Duodenal mucosa (tissue), 2 donors: Measurements from ENCODE around the gene ENAH.

ENCODE experiments used
- H3K27ac ChIP-seq: one replicate; pipeline ENCODE4 v1.7.0; 2013; ENCODE audit warnings: low read depth, low read length
- H3K27me3 ChIP-seq, 2 donors: one replicate each; pipeline ENCODE4 v1.7.0; 2013; ENCODE audit warnings: low read length in 2 of 2, control low read depth in 1 of 2; ENCODE audit not compliant: insufficient read depth in 2 of 2, control insufficient read depth in 1 of 2
- H3K36me3 ChIP-seq, 2 donors: one replicate each; pipeline ENCODE4 v1.7.0; 2013; ENCODE audit warnings: low read length in 2 of 2, control low read depth in 1 of 2; ENCODE audit not compliant: insufficient read depth in 2 of 2, control insufficient read depth in 1 of 2
- H3K4me1 ChIP-seq, 2 donors: one replicate each; pipeline ENCODE4 v1.7.0; 2013; ENCODE audit warnings: low read length in 2 of 2, control low read depth in 1 of 2; ENCODE audit not compliant: insufficient read depth in 2 of 2, control insufficient read depth in 1 of 2
- H3K4me3 ChIP-seq, 2 donors: one replicate each; pipeline ENCODE4 v1.7.0; 2013; ENCODE audit warnings: low read length in 2 of 2, low read depth in 1 of 2
- H3K9ac ChIP-seq, 2 donors: one replicate each; pipeline ENCODE4 v1.7.0; 2013; ENCODE audit warnings: low read length in 2 of 2, low read depth in 1 of 2
- H3K9me3 ChIP-seq, 2 donors: one replicate each; pipeline ENCODE4 v1.7.0; 2013; ENCODE audit warnings: low read length in 2 of 2, control low read depth in 1 of 2; ENCODE audit not compliant: control insufficient read depth in 1 of 2

ENAH gene

DNA sequence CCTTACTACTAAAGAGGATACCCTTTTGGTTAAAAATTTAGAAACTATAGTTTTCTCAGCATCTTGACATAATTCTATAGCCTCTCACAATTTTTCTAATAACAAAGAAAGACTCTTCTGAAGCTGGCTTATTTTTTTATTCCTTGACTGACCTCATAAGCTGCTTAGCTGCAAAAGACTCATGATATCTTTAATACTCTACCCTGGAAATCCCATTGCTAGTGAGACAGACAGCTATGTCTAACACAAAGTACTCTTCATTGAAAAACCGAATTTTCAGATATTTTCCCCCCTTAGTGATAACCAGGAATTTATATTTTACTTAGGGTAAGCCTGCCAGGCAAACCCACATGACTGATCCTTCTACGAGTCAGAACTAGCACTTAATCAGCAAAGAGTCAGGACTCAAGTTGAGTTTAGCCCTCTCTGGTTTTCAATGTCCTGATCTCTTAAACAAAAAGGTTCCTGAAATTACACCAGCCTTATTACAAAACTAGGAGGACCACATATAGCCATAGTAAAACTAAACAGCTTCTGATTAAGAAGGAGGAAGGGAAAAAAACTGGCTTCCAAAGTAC, 56.9 kb downstream of the ENAH start:
- H3K4me1 ChIP-seq, result no peaks in the 10 kb centered on the region

DNA sequence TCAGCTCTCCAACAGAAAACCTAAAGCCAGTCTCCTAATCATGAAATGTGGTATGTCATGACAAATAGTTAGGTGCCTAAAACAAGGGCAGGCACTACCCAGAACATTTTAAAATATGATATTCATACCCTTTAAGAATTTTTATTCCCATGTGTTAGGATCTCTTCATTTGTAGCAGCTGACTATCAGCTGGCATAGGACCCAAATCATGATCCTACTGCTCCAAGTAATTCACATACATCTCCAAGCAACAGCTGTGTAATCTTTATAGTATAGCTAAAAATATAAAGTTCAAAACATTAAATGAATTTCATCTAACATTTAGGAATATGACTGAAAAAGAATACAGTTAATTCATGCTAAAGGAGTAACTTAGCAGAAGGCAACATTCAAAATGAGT, 57.5 kb downstream of the ENAH start:
- Histone ChIP-seq H3K9me3 (no peaks in the 10 kb centered on the region), H3K36me3 (no peaks in the 10 kb centered on the region), H3K4me1 (no peaks in the 10 kb centered on the region), H3K27me3 (no peaks in the 10 kb centered on the region), H3K4me3 (no peak overlapping the region), H3K9ac (no peak overlapping the region), H3K27ac (no peak overlapping the region)

More for the DNA sequence above, 56.9 kb downstream of the ENAH start:
- Histone ChIP-seq H3K9ac (no peak overlapping the region), H3K4me3 (no peak overlapping the region), H3K27me3 (no peaks in the 10 kb centered on the region), H3K36me3 (no peaks in the 10 kb centered on the region), H3K27ac (no peak overlapping the region), H3K9me3 (no peaks in the 10 kb centered on the region)

DNA sequence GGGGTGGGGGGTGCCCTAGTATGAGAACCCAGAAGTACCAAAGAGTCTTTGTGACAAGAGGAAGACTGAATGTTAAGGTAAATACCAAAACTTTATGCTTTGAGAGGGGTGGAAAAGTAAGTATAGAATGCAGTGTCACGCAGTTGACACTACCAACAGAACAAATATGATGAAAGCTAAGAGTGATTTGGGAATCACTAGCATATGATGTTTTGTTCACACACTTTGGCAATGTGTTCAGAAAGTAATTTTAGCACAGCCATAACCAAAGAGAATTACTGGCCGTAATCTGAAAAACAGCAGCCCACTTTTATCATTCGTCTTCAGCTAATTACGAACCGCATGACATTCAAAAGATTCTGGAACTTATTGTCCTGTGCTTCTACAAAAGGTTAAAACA, 59.5 kb downstream of the ENAH start:
- H3K27me3 ChIP-seq, result no peaks in the 10 kb centered on the region
- no peaks in the 10 kb centered on the region for H3K4me1 ChIP-seq
- no peak overlapping the region for H3K4me3 ChIP-seq
- no peaks in the 10 kb centered on the region for H3K9me3 ChIP-seq
- H3K27ac ChIP-seq, result no peak overlapping the region
- H3K9ac ChIP-seq, result no peak overlapping the region
- H3K36me3 ChIP-seq, result no peaks in the 10 kb centered on the region

DNA sequence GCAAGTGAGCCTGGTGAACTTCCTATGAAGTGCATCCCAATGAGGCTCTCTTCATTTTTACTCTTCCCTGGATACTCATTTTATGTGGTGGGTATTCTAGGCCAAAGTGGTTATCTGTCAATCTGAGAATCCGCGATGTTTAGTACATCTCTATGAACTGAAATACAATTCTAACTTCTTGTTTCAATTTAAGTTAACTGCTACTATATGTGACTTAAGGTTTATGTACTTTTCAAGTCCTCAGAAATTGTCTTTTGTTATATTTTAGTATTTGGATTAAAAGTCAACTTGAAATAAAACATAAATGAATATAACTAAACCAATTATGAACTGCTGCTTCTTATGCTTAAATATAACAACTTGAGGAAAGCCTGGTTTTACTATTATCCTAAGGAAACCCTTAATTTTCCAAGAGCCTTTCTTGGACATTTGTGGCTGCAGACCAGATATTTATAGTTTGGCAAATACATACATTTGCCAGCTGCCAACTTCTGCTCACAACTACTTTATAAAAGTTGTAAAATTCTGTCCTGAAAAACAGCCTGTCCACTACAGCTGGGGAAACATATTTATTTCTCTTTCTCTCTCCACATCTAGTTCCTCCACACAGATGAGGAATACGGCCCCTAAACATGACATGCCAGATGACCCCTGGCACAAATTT, 60.4 kb downstream of the ENAH start:
- Histone ChIP-seq H3K9me3 (no peaks in the 10 kb centered on the region), H3K4me3 (no peak overlapping the region), H3K36me3 (no peaks in the 10 kb centered on the region), H3K27ac (no peak overlapping the region), H3K27me3 (no peaks in the 10 kb centered on the region), H3K9ac (no peak overlapping the region), H3K4me1 (no peaks in the 10 kb centered on the region)

DNA sequence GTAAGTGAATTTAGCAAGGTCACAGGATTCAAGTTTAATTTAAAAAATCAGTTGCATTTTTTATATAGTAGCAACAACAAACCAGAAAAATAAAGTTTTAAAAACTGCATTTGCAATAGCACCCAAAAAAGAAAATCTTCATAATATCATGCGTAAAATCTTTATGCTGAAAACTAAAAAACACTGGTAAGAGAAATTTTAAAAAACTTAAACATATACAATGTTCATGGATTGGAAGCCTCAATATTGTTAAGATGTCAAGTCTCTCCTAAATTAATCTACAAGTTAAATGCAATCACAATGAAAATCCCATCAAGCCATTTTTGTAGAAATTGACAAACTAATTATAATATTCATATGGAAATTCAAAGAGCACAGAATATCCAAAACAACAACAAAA, 65.6 kb downstream of the ENAH start:
- no peaks in the 10 kb centered on the region for H3K9me3 ChIP-seq
- H3K4me1 ChIP-seq, result no peaks in the 10 kb centered on the region
- no peak overlapping the region for H3K9ac ChIP-seq
- H3K27me3 ChIP-seq, result no peaks in the 10 kb centered on the region
- no peak overlapping the region for H3K4me3 ChIP-seq
- H3K36me3 ChIP-seq, result no peaks in the 10 kb centered on the region
- H3K27ac ChIP-seq, result no peak overlapping the region

DNA sequence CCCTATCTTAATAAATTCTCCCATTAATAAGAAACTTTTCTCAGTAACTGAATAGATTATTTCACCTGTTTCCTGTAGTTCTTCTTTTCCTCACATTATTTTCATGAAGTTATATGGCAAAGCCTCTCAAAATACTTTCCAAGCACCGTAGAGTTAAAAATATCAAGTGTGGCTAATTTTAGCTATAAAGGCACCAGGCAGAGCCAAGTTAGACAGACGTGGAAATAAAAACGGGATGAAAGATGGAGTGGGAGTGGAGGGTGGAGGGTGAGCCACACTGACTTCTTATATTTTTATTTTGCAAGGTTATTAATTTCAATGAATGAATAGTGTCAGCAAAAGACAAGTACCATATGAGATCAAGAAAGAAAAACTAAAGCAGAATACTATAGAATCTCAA, 71.7 kb downstream of the ENAH start:
- H3K36me3 ChIP-seq, result no peaks in the 10 kb centered on the region
- no peak overlapping the region for H3K27ac ChIP-seq
- H3K9me3 ChIP-seq, result no peaks in the 10 kb centered on the region
- peaks cover 0 to 3% of the 10 kb centered on the region in 2 donors for H3K4me1 ChIP-seq
- H3K4me3 ChIP-seq, result no peak overlapping the region
- H3K9ac ChIP-seq, result no peak overlapping the region
- no peaks in the 10 kb centered on the region for H3K27me3 ChIP-seq

DNA sequence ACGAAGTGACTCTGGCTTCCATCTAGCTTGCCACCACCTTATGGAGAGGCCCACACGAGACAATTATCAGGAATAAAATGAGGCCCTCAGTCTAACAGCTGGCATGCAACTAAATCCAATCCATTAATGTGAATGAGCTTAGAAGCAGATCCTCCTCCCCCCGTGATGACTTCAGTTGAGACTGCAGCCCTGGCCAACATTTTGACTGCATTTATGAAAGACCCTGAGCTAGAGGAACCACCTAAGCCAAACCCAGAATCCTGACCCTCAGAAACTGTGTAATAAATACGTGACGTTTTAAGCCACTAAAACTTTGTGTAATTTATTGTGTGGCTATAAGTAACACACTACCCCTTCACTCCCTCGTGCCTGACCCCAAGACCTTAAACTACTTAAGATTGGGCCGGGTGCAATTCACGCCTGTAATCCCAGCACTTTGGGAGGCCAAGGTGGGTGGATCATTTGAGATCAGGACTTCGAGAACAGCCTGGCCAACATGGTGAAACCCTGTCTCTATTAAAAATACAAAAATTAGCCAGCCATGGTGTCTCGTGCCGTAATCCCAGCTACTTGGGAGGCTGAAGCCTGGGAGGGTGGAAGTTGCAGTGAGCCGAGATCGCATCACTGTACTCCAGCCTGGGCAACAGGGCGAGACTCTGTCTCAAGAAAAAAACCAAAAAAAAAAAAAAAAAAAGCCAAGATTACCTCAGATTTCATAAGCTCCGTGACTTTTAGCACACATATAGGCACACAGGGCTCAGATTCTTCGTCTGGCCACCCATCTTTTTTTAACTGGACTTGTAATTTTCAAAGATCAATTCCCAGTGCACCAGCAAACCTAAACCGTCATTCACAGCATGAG, 72.5 kb downstream of the ENAH start:
- H3K36me3 ChIP-seq, result no peaks in the 10 kb centered on the region
- peaks cover 0 to 3% of the 10 kb centered on the region in 2 donors for H3K4me1 ChIP-seq
- H3K9me3 ChIP-seq, result no peaks in the 10 kb centered on the region
- no peak overlapping the region for H3K27ac ChIP-seq
- no peak overlapping the region for H3K4me3 ChIP-seq
- H3K27me3 ChIP-seq, result no peaks in the 10 kb centered on the region
- H3K9ac ChIP-seq, result no peak overlapping the region

DNA sequence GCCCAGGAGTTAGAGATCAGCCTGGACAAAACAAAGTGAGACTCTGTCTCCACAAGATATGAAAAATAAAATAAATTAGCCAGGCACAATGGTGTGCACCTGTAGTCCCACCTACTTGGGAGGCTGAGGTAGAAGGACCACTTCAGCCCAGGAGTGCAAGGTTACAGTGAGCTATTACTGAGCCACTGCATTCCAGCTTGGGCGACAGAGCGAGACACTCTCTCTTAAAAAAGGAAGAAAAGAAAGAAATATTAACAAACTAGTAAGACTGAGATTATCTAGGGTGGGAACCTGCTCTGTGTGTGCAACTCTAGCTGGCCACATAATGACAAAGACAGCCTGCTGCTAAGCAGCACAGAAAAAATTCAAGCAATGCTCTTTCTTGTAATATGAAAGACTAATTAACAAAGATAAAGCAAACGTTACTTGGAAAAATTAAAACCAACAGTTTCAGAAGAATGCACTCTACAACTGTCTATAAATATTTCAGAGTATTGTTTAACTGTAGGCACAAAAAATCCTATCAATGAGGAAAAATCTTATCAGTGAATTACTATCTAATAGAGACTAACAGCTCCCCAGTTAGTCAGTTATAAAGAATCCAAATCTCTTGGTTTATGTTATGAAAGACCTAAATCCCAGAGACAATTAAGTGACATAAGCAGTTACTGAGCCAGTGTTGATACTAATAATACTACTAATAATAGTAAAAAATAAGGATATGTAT, 74.5 kb downstream of the ENAH start:
- Histone ChIP-seq H3K36me3 (no peaks in the 10 kb centered on the region), H3K4me1 (peaks cover 0 to 3% of the 10 kb centered on the region in 2 donors), H3K4me3 (no peak overlapping the region), H3K9ac (no peak overlapping the region), H3K27me3 (no peaks in the 10 kb centered on the region), H3K9me3 (no peaks in the 10 kb centered on the region), H3K27ac (no peak overlapping the region)

DNA sequence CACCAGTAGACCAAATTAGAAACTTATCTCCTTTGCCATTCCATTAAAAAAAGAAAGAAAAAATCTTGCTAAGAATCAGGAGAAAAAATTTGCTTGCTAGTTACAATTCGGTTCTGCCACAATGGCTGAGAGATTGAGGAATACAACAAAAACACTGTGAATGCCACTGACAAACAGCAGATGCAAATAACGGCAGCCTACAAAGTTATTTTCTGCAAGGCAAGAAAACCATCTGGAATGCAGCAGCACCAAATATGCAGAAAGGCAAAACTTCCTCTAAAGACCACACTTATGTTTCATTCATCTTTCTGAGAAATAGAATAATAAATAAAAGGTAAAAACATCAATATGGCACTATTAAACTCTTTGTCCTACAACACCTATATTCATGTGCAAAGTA, 75.7 kb downstream of the ENAH start:
- no peaks in the 10 kb centered on the region for H3K27me3 ChIP-seq
- H3K36me3 ChIP-seq, result no peaks in the 10 kb centered on the region
- H3K4me3 ChIP-seq, result no peak overlapping the region
- no peaks in the 10 kb centered on the region for H3K9me3 ChIP-seq
- H3K9ac ChIP-seq, result no peak overlapping the region
- H3K4me1 ChIP-seq, result peaks cover 0 to 3% of the 10 kb centered on the region in 2 donors
- H3K27ac ChIP-seq, result no peak overlapping the region

DNA sequence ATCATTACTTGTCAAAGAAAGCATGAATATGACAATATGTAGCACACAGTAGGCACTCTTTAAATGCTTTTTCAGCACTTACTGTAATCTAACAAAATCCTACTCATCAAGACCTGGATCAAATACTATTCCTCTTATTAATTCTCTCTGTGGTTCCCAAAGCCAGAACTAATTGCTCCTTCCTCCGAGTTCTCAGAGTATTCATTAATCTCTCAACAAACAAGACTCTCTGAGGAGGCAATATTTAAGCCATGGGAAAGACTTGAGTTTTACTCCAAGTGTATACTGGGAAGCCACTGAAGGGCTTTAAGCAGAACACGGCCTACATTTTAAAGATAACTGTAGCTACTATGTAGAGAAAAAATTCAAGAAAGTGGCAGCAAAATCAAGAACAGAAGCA, 79.7 kb downstream of the ENAH start:
- Histone ChIP-seq H3K36me3 (no peaks in the 10 kb centered on the region), H3K27me3 (no peaks in the 10 kb centered on the region), H3K4me1 (no peaks in the 10 kb centered on the region), H3K4me3 (no peak overlapping the region), H3K9ac (no peak overlapping the region), H3K27ac (no peak overlapping the region), H3K9me3 (no peaks in the 10 kb centered on the region)
